Measurements from ENCODE around the gene CFAP57. TPM values are rescaled to one million over a fixed set of nuclear protein-coding genes. Genes with fewer than 3 reads are reported as not detected.

CFAP57 gene
- total and polyA plus RNA-seq, 2 donors (not counting 1 experiment from before 2014, with no cell fraction given): 0.07 to 0.44 TPM

DNA sequence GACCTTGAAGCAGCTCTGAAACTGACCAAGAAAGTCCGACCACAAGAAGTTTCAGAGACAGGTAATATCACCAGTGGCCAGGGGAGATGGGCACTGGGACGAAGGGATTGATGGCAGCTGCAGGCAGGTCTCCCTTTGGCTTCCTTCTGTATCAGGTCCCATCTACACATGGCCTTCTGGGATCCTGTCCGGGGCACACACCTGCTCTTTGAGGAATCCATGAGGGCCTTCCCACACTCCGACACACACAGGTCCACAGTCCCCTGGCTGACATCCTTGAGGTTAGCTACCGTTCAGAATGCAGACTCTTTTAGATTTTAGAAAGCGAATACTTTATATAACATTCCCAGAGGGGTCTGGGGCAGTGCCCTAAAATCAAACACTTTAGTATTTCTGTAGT is 71.2 kb downstream of the CFAP57 start:
- H3K27ac ChIP-seq (ENCODE audit: low read length in 2 of 2): no peak overlapping the region
- 100% methylated on average over 5 of the region's 6 CpGs for WGBS (ENCODE audit: insufficient coverage)
- TF ChIP-seq CTCF (IDR thresholded peaks at IDR 0.05): no peak
- no peak for TF ChIP-seq EZH2 (IDR thresholded peaks at IDR 0.05; ENCODE audit: borderline replicate concordance, insufficient read depth, low read depth, low read length, poor library complexity, severe bottlenecking)
- H3K27me3 ChIP-seq (replicated peaks in 1 of 4; ENCODE audit: control extremely low read depth in 1 of 4, control insufficient read depth in 3 of 4, insufficient read depth in 4 of 4, low read length in 3 of 4): peaks cover 0 to 6% (median 1%) of the 10 kb centered on the region in 4 experiments
- intact Hi-C loops (cut with micrococcal nuclease): no loop called here
- Mint-ChIP-seq H3K4me1 (peaks cover 25% of the 10 kb centered on the region), H3K4me3 (no peak overlapping the region), H3K9me3 (ENCODE audit: insufficient read depth) (peaks cover 5% of the 10 kb centered on the region), H3K27me3 (no peaks in the 10 kb centered on the region), H3K27ac (no peak overlapping the region)
- ATAC-seq (ENCODE audit: low read depth): no peak
- peaks cover 22 to 24% of the 10 kb centered on the region in 2 donors for H3K4me1 ChIP-seq (ENCODE audit: control insufficient read depth in 2 of 2, insufficient read depth in 2 of 2, low read length in 2 of 2)
- no peak overlapping the region for H2AFZ ChIP-seq (ENCODE audit: insufficient read depth, low read depth, low read length, poor library complexity, severe bottlenecking)
- ChIA-PET CTCF (interaction anchor here (0.7 to 2.8 kb wide), 4 partner anchors 14 to 172 kb away, joined by 3 to 11 read pairs (median 4); no protein-coding TSS in a partner anchor), POLR2A (no interaction called here)
- no peaks in the 10 kb centered on the region for H3K79me2 ChIP-seq (ENCODE audit: control insufficient read depth, insufficient read depth, low read length)
- no peak overlapping the region for H3K4me2 ChIP-seq (replicated peaks; ENCODE audit: low read depth, low read length, poor library complexity, severe bottlenecking)
- no peaks in the 10 kb centered on the region for H3K36me3 ChIP-seq (replicated peaks in 1 of 2; ENCODE audit: control extremely low read depth in 1 of 2, control insufficient read depth in 1 of 2, extremely low read depth in 1 of 2, insufficient read depth in 2 of 2, low read length in 1 of 2)
- no peak overlapping the region for H3K9ac ChIP-seq (ENCODE audit: low read length)
- peaks cover 0 to 4% (median 0%) of the 10 kb centered on the region in 3 donors for H3K9me3 ChIP-seq (ENCODE audit: control extremely low read depth in 1 of 3, control insufficient read depth in 2 of 3, insufficient read depth in 1 of 3, low read length in 2 of 3)
- H4K20me1 ChIP-seq (ENCODE audit: control insufficient read depth, insufficient read depth, low read length, poor library complexity, severe bottlenecking): no peaks in the 10 kb centered on the region
- H3K4me3 ChIP-seq (ENCODE audit: control extremely low read depth in 1 of 5, extremely low read depth in 1 of 5, insufficient read depth in 1 of 5, low read depth in 2 of 5, low read length in 4 of 5): no peak overlapping the region
- no peak for DNase-seq

GRCh38 chr1:43246466-43247213 is 74.5 kb downstream of the CFAP57 start:
- DNase-seq (no peak), ATAC-seq (ENCODE audit: low read depth) (no peak)
- Histone ChIP-seq H3K27ac (ENCODE audit: low read length in 2 of 2) (no peak overlapping the region), H3K4me3 (ENCODE audit: control extremely low read depth in 1 of 5, extremely low read depth in 1 of 5, insufficient read depth in 1 of 5, low read depth in 2 of 5, low read length in 4 of 5) (no peak overlapping the region), H3K4me2 (replicated peaks; ENCODE audit: low read depth, low read length, poor library complexity, severe bottlenecking) (no peak overlapping the region), H3K9ac (ENCODE audit: low read length) (no peak overlapping the region), H2AFZ (ENCODE audit: insufficient read depth, low read depth, low read length, poor library complexity, severe bottlenecking) (no peak overlapping the region), H3K4me1 (ENCODE audit: control insufficient read depth in 2 of 2, insufficient read depth in 2 of 2, low read length in 2 of 2) (no peaks in the 10 kb centered on the region), H3K27me3 (replicated peaks in 1 of 4; ENCODE audit: control extremely low read depth in 1 of 4, control insufficient read depth in 3 of 4, insufficient read depth in 4 of 4, low read length in 3 of 4) (peaks cover 0 to 10% (median 1%) of the 10 kb centered on the region in 4 experiments), H3K36me3 (replicated peaks in 1 of 2; ENCODE audit: control extremely low read depth in 1 of 2, control insufficient read depth in 1 of 2, extremely low read depth in 1 of 2, insufficient read depth in 2 of 2, low read length in 1 of 2) (no peaks in the 10 kb centered on the region), H3K79me2 (ENCODE audit: control insufficient read depth, insufficient read depth, low read length) (no peaks in the 10 kb centered on the region), H3K9me3 (ENCODE audit: control extremely low read depth in 1 of 3, control insufficient read depth in 2 of 3, insufficient read depth in 1 of 3, low read length in 2 of 3) (peaks cover 0 to 8% (median 0%) of the 10 kb centered on the region in 3 donors), H4K20me1 (ENCODE audit: control insufficient read depth, insufficient read depth, low read length, poor library complexity, severe bottlenecking) (no peaks in the 10 kb centered on the region)
- Mint-ChIP-seq H3K27ac (no peak overlapping the region), H3K4me3 (no peak overlapping the region), H3K9me3 (ENCODE audit: insufficient read depth) (peaks cover 5% of the 10 kb centered on the region), H3K4me1 (no peaks in the 10 kb centered on the region), H3K27me3 (no peaks in the 10 kb centered on the region)
- ChIA-PET POLR2A (no interaction called here), CTCF (interaction anchor here (1.1 kb wide), 1 partner anchor 124 kb away, joined by 3 read pairs; no protein-coding TSS in a partner anchor)
- intact Hi-C loops (cut with micrococcal nuclease): no loop called here
- no peak for TF ChIP-seq EZH2 (IDR thresholded peaks at IDR 0.05; ENCODE audit: borderline replicate concordance, insufficient read depth, low read depth, low read length, poor library complexity, severe bottlenecking)
- no peak for TF ChIP-seq CTCF (IDR thresholded peaks at IDR 0.05)
- WGBS (ENCODE audit: insufficient coverage): 94% methylated on average over 2 of the region's 4 CpGs
